ENCODE data around the gene RASA3. TPM values are rescaled to one million over a fixed set of nuclear protein-coding genes. Genes with fewer than 3 reads are reported as not detected.
A peak's percentile ranks its signal among the peaks of the same experiment; 100 is the strongest.
"Not testable (repeated sequence)": the region's sequence is repeated elsewhere in the genome, so short reads cannot be mapped to it uniquely, and the experiment has no call there.

The RASA3 gene
- polyA plus RNA-seq, 3 donors = 9.0 to 32.6 (median 16.6) TPM

DNA sequence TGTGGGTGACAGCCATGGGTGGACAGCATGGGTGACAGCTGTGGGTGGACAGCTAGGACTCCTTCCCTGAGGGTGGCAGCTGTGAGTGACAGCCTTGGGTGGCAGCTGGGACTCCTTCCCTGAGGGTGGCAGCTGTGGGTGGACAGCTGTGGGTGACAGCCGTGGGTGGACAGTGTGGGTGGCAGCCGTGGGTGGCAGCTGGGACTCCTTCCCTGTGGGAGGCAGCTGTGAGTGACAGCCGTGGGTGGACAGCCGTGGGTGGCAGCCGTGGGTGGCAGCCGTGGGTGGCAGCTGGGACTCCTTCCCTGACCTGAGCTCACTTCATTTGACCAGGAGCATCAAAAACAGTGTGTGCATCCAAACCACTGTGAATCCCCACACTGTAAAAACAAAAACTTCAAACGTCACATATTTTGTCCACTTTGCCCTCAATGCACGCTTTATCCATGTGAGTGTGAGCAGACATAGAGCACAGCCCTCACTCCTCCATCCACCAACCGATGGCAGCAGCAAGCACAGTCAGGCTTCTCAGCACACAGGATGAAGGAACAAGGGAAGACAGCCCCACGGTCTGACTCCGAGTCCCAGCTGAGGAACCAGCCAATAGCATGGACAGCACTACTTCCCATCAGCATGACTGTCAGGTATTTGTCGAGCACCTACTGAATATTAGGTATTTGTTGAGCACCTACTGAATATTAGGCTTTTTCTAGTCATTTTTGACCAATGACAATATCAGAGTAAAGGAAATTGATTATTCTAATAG, 45.0 kb upstream of the RASA3 start:
- no peak overlapping the region for H3K27ac ChIP-seq (ENCODE audit: low read depth in 1 of 2, low read length in 2 of 2)
- peaks cover 3 to 15% (median 7%) of the 10 kb centered on the region in 3 donors for H3K27me3 Mint-ChIP-seq (ENCODE audit: low read depth in 3 of 3)
- no peak overlapping the region for H3K4me2 ChIP-seq (replicated peaks; ENCODE audit: extremely low read depth, low read length, poor library complexity, severe bottlenecking)
- no peaks in the 10 kb centered on the region for H3K4me1 ChIP-seq (ENCODE audit: control insufficient read depth in 1 of 2, insufficient read depth in 2 of 2, low read length in 2 of 2)
- intact Hi-C loops (cut with micrococcal nuclease) = no loop called here
- no peak overlapping the region for H3K9ac ChIP-seq (ENCODE audit: insufficient read depth, low read length, poor library complexity, severe bottlenecking)
- peaks cover 23 to 25% of the 10 kb centered on the region in 2 donors for H3K9me3 ChIP-seq (replicated peaks in 1 of 2; ENCODE audit: control insufficient read depth in 1 of 2, insufficient read depth in 1 of 2, low read length in 2 of 2)
- 79% methylated on average over 8 of the region's 12 CpGs for WGBS (ENCODE audit: insufficient coverage)
- no peaks in the 10 kb centered on the region for H4K20me1 ChIP-seq (ENCODE audit: insufficient read depth, low read length)
- peaks cover 8% of the 10 kb centered on the region for H3K4me1 Mint-ChIP-seq
- TF ChIP-seq, protein P1, sequence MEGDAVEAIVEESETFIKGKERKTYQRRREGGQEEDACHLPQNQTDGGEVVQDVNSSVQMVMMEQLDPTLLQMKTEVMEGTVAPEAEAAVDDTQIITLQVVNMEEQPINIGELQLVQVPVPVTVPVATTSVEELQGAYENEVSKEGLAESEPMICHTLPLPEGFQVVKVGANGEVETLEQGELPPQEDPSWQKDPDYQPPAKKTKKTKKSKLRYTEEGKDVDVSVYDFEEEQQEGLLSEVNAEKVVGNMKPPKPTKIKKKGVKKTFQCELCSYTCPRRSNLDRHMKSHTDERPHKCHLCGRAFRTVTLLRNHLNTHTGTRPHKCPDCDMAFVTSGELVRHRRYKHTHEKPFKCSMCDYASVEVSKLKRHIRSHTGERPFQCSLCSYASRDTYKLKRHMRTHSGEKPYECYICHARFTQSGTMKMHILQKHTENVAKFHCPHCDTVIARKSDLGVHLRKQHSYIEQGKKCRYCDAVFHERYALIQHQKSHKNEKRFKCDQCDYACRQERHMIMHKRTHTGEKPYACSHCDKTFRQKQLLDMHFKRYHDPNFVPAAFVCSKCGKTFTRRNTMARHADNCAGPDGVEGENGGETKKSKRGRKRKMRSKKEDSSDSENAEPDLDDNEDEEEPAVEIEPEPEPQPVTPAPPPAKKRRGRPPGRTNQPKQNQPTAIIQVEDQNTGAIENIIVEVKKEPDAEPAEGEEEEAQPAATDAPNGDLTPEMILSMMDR (IDR thresholded peaks at IDR 0.05) = no peak
- H2AFZ ChIP-seq (ENCODE audit: insufficient read depth, low read depth, low read length, poor library complexity, severe bottlenecking) = no peak overlapping the region
- H3K9me3 Mint-ChIP-seq = peaks cover 14 to 25% (median 20%) of the 10 kb centered on the region in 7 donors
- H3K36me3 ChIP-seq (replicated peaks in 1 of 2; ENCODE audit: control insufficient read depth in 1 of 2, insufficient read depth in 2 of 2, low read length in 2 of 2) = no peaks in the 10 kb centered on the region
- H3K4me3 Mint-ChIP-seq = no peak overlapping the region
- no peak overlapping the region for H3K4me3 ChIP-seq (replicated peaks in 1 of 3; ENCODE audit: low read depth in 2 of 3, low read length in 3 of 3)
- no peaks in the 10 kb centered on the region for H3K36me3 Mint-ChIP-seq
- H3K27ac Mint-ChIP-seq = peak overlapping the region in 2 of 7 donors; percentile 2 to 38
- no peak for DNase-seq
- no peaks in the 10 kb centered on the region for H3K79me2 ChIP-seq (ENCODE audit: insufficient read depth, low read length)
- peaks cover 0 to 3% of the 10 kb centered on the region in 2 donors for H3K27me3 ChIP-seq (ENCODE audit: control insufficient read depth in 2 of 2, insufficient read depth in 2 of 2, low read length in 2 of 2)

DNA sequence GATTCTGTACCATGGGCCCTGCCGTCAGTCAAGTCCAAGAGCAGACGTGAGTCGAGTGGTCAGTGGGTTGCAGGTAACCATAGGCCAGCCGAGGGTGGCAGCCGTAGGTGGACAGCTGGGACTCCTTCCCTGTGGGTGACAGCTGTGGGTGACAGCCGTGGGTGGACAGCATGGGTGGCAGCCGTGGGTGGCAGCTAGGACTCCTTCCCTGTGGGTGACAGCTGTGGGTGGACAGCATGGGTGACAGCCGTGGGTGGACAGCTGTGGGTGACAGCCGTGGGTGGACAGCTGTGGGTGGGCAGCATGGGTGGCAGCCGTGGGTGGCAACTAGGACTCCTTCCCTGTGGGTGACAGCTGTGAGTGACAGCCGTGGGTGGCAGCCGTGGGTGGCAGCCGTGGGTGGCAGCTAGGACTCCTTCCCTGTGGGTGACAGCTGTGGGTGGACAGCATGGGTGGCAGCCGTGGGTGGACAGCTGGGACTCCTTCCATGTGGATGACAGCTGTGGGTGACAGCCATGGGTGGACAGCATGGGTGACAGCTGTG, 44.0 kb upstream of the RASA3 start:
- H2AFZ ChIP-seq (ENCODE audit: insufficient read depth, low read depth, low read length, poor library complexity, severe bottlenecking); intact Hi-C loops (cut with micrococcal nuclease); H4K20me1 ChIP-seq (ENCODE audit: insufficient read depth, low read length); H3K4me2 ChIP-seq (replicated peaks; ENCODE audit: extremely low read depth, low read length, poor library complexity, severe bottlenecking); H3K9ac ChIP-seq (ENCODE audit: insufficient read depth, low read length, poor library complexity, severe bottlenecking); H3K36me3 Mint-ChIP-seq; H3K4me3 Mint-ChIP-seq; H3K4me3 ChIP-seq (replicated peaks in 1 of 3; ENCODE audit: low read depth in 2 of 3, low read length in 3 of 3); H3K4me1 ChIP-seq (ENCODE audit: control insufficient read depth in 1 of 2, insufficient read depth in 2 of 2, low read length in 2 of 2); H3K27me3 ChIP-seq (ENCODE audit: control insufficient read depth in 2 of 2, insufficient read depth in 2 of 2, low read length in 2 of 2); H3K27ac ChIP-seq (ENCODE audit: low read depth in 1 of 2, low read length in 2 of 2); H3K4me1 Mint-ChIP-seq; H3K36me3 ChIP-seq (replicated peaks in 1 of 2; ENCODE audit: control insufficient read depth in 1 of 2, insufficient read depth in 2 of 2, low read length in 2 of 2); DNase-seq; H3K79me2 ChIP-seq (ENCODE audit: insufficient read depth, low read length): not testable (repeated sequence)
- WGBS (ENCODE audit: insufficient coverage) = 91% methylated on average over 13 of the region's 14 CpGs
- Mint-ChIP-seq H3K27ac (peak overlapping the region in 1 of 7 donors; percentile 70), H3K27me3 (ENCODE audit: low read depth in 3 of 3) (peaks cover 3 to 15% (median 7%) of the 10 kb centered on the region in 3 donors), H3K9me3 (peaks cover 14 to 30% (median 25%) of the 10 kb centered on the region in 7 donors)
- peaks cover 27 to 29% of the 10 kb centered on the region in 2 donors for H3K9me3 ChIP-seq (replicated peaks in 1 of 2; ENCODE audit: control insufficient read depth in 1 of 2, insufficient read depth in 1 of 2, low read length in 2 of 2)
